HEK293T (cell line): Measurements from ENCODE around the gene KLHDC10.

ENCODE experiments used
- BHLHE40 ChIP-seq: fragments of 450-650 bp; IDR thresholded peaks from 2 replicates; pipeline ENCODE4 v1.6.1; 2016; ENCODE audit warnings: mild to moderate bottlenecking, moderate library complexity, borderline replicate concordance
- FOXK2 ChIP-seq: fragments of 450-650 bp; IDR thresholded peaks from 2 replicates; pipeline ENCODE4 v1.6.1; 2016; ENCODE audit warnings: mild to moderate bottlenecking
- FOXM1 ChIP-seq: fragments of 450-650 bp; IDR thresholded peaks from 2 replicates; pipeline ENCODE4 v1.6.1; 2017; ENCODE audit warnings: mild to moderate bottlenecking, borderline replicate concordance
- LEF1 ChIP-seq: fragments of 450-650 bp; IDR thresholded peaks from 2 replicates; pipeline ENCODE4 v1.6.1; 2017; ENCODE audit warnings: mild to moderate bottlenecking, borderline replicate concordance
- NFRKB ChIP-seq: fragments of 450-650 bp; IDR thresholded peaks from 2 replicates; pipeline ENCODE4 v1.6.1; 2016; ENCODE audit warnings: mild to moderate bottlenecking, moderate library complexity
- PKNOX1 ChIP-seq: fragments of 450-650 bp; IDR thresholded peaks from 2 replicates; pipeline ENCODE4 v1.6.1; 2016
- SP1 ChIP-seq: fragments of 450-650 bp; IDR thresholded peaks from 2 replicates; pipeline ENCODE4 v1.6.1; 2017
- TARDBP ChIP-seq: fragments of 450-650 bp; IDR thresholded peaks from 2 replicates; pipeline ENCODE4 v1.6.1; 2016

GRCh38 chr7:130084037-130084875, 13.9 kb downstream of the KLHDC10 start:
- TF ChIP-seq FOXM1 (no peak), BHLHE40 (no peak), TARDBP (no peak), PKNOX1 (peak; percentile 84), LEF1 (no peak), FOXK2 (no peak), SP1 (no peak), NFRKB (no peak)
